Progenitor cell of endocrine pancreas (in vitro differentiated cells): Measurements from ENCODE around the gene CACNA2D4. TPM values are rescaled to one million over a fixed set of nuclear protein-coding genes. Genes with fewer than 3 reads are reported as not detected.

Experiments
- DNase-seq: peaks from one replicate; pipeline ENCODE4 v3.0.0; 2021; ENCODE audit warnings: low spot score; ENCODE audit not compliant: unreplicated experiment
- H3K27ac Mint-ChIP-seq: 2 replicates; pipeline ENCODE4 v1.8.0; 2021; ENCODE audit warnings: mild to moderate bottlenecking, moderate library complexity, mixed read lengths
- H3K27me3 Mint-ChIP-seq: 2 replicates; pipeline ENCODE4 v1.8.0; 2021; ENCODE audit warnings: mixed read lengths
- H3K36me3 Mint-ChIP-seq: 2 replicates; pipeline ENCODE4 v1.8.0; 2022; ENCODE audit warnings: mixed read lengths; ENCODE audit not compliant: insufficient read depth
- H3K4me1 Mint-ChIP-seq: 2 replicates; pipeline ENCODE4 v1.8.0; 2021; ENCODE audit warnings: low read depth, mixed read lengths
- H3K4me3 Mint-ChIP-seq: 2 replicates; pipeline ENCODE4 v1.8.0; 2021; ENCODE audit warnings: low read depth, mild to moderate bottlenecking, moderate library complexity, mixed read lengths
- H3K9me3 Mint-ChIP-seq: 2 replicates; pipeline ENCODE4 v1.8.0; 2021; ENCODE audit warnings: low read depth, mixed read lengths
- total RNA-seq: library from RNA; stranded (reverse); gene quantifications from 2 replicates; pipeline ENCODE4 v1.2.1, GENCODE V29; 2021
- TF ChIP-seq, protein P1 (sequence below): fragments of 200-600 bp; sonication (generic); IDR thresholded peaks from one replicate; pipeline ENCODE4 v1.5.0; 2021; ENCODE audit warnings: antibody characterized with exemption, mild to moderate bottlenecking; ENCODE audit not compliant: unreplicated experiment

The CACNA2D4 gene
- total RNA-seq, 1 donor from 2014 or later, result 0.34 TPM

DNA sequence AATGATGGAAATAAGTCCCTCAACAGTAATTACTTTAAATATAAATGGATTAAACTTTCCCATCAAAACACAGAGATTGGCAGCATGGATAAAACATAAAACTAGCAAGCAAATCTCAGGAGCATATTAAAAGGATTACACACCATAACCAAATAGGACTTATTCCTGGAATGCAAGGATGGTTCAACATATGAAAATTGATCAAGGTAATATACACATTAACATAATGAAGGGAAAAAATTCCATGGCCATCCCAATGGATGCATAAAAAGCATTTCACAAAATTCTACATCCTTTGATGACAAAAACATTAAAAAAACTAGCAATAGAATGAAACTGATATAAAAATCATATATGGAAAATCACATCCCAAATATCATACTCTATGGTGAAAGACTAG lies 13.6 kb downstream of the CACNA2D4 start:
- Mint-ChIP-seq H3K4me1 (no peaks in the 10 kb centered on the region), H3K27ac (no peak overlapping the region), H3K4me3 (no peak overlapping the region), H3K27me3 (peaks cover 2% of the 10 kb centered on the region), H3K36me3 (peaks cover 1% of the 10 kb centered on the region), H3K9me3 (peaks cover 63% of the 10 kb centered on the region)
- no peak for DNase-seq
- TF ChIP-seq, protein P1, sequence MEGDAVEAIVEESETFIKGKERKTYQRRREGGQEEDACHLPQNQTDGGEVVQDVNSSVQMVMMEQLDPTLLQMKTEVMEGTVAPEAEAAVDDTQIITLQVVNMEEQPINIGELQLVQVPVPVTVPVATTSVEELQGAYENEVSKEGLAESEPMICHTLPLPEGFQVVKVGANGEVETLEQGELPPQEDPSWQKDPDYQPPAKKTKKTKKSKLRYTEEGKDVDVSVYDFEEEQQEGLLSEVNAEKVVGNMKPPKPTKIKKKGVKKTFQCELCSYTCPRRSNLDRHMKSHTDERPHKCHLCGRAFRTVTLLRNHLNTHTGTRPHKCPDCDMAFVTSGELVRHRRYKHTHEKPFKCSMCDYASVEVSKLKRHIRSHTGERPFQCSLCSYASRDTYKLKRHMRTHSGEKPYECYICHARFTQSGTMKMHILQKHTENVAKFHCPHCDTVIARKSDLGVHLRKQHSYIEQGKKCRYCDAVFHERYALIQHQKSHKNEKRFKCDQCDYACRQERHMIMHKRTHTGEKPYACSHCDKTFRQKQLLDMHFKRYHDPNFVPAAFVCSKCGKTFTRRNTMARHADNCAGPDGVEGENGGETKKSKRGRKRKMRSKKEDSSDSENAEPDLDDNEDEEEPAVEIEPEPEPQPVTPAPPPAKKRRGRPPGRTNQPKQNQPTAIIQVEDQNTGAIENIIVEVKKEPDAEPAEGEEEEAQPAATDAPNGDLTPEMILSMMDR, result no peak

DNA sequence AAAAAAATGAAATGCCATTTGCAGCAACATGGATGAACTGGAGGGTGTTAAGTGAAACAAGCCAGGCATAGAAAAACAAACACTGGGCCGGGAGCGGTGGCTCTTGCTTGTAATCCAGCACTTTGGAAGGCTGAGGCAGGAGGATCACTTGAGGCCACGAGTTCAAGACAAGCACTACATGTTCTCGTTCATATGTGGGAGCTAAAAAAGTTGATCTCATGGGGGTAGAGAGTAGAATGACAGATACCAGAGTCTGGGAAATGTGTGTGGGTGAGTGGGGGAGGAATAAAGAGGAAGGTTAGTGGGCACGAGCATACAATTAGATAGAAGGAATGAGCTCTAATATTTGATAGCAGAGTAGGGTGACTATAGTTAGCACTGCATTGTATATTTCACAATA lies 21.5 kb downstream of the CACNA2D4 start:
- TF ChIP-seq, protein P1, result no peak
- Mint-ChIP-seq H3K27me3 (no peaks in the 10 kb centered on the region), H3K4me3 (no peak overlapping the region), H3K4me1 (no peaks in the 10 kb centered on the region), H3K9me3 (peaks cover 36% of the 10 kb centered on the region), H3K27ac (no peak overlapping the region), H3K36me3 (no peaks in the 10 kb centered on the region)
- DNase-seq, result no peak

DNA sequence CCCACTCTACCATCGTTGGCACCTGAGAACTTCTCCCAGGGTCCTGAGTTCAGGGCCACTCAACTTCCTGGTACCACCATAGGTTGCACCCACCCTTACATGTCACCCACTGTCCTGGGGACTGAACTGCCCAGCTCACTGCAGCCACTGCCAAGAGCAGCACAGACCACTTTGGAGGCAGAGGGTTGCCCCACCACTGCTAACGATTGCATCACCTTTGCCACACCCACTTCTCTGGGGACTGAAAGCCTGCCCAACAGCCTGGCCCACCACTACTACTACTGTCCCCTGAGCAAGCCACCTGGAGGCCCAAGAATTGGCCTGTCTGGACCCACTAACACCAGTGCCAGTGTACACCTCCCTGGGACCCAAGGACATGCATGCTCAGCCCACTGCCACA lies 27.6 kb downstream of the CACNA2D4 start:
- TF ChIP-seq, protein P1, result no peak
- no peaks in the 10 kb centered on the region for H3K27me3 Mint-ChIP-seq
- no peaks in the 10 kb centered on the region for H3K36me3 Mint-ChIP-seq
- H3K4me1 Mint-ChIP-seq, result peaks cover 2% of the 10 kb centered on the region
- no peak overlapping the region for H3K27ac Mint-ChIP-seq
- no peak for DNase-seq
- H3K9me3 Mint-ChIP-seq, result peaks cover 48% of the 10 kb centered on the region
- H3K4me3 Mint-ChIP-seq, result no peak overlapping the region

DNA sequence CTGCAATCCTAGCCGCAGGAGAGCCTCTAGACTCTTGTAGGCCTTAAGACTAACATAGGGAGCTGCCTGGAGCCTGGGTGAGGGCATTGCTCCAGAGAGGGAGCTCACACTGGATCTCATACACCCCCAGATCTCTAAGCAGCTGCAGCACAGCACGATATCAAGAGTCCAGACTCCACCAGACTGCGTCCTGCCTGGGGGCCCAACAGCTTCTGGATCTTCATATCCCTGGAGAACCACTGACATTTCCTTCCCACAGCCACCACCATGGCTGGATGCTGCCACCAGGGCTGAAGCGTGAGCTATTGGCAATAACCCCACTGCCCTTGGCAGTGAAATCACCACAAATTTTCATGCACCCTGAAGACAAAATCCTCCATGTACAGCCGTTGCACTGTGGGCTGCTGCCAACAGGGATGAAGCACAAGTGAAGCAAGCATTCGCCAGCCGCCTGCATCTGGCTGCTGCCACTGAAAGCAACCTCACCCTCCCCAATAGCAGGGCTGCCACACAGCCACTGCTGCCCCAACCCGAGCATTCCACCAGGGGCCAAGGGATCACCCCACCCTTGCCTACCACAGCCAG lies 28.2 kb downstream of the CACNA2D4 start:
- peaks cover 48% of the 10 kb centered on the region for H3K9me3 Mint-ChIP-seq
- DNase-seq, result no peak
- H3K4me1 Mint-ChIP-seq, result peaks cover 6% of the 10 kb centered on the region
- H3K4me3 Mint-ChIP-seq, result no peak overlapping the region
- H3K36me3 Mint-ChIP-seq, result no peaks in the 10 kb centered on the region
- TF ChIP-seq, protein P1, result no peak
- H3K27me3 Mint-ChIP-seq, result no peaks in the 10 kb centered on the region
- H3K27ac Mint-ChIP-seq, result no peak overlapping the region

DNA sequence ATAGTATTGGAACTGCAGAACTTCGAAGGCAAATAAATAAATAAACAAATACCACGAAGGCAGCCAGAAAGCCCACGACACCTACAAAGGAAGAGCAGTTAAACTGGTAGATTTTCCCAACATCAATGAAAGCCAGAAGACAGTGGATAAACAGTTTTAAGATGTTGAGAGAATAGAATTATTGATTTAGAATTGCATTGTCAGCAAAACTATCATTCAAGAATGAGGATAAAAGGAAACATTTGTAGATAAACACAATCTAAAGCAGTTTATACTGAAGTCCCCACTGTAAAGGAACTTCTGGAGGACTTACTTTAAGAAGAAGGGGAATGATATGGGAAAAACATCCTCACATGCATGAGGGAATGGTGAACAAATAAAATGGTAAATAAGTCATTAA lies 29.5 kb downstream of the CACNA2D4 start:
- no peak for DNase-seq
- TF ChIP-seq, protein P1, result no peak
- H3K27ac Mint-ChIP-seq, result no peak overlapping the region
- H3K4me1 Mint-ChIP-seq, result peaks cover 9% of the 10 kb centered on the region
- H3K9me3 Mint-ChIP-seq, result peaks cover 40% of the 10 kb centered on the region
- no peaks in the 10 kb centered on the region for H3K36me3 Mint-ChIP-seq
- H3K4me3 Mint-ChIP-seq, result no peak overlapping the region
- no peaks in the 10 kb centered on the region for H3K27me3 Mint-ChIP-seq
